ENCODE data around the gene LIMS2.

Gene LIMS2

GRCh38 chr2:127721311-127721977 lies 46.1 kb upstream of the LIMS2 start:
- no peak for TF ChIP-seq EZH2phosphoT487 (conservative IDR thresholded peaks at IDR 0.05; ENCODE audit: low read length)
- no peak for TF ChIP-seq CTCF (IDR thresholded peaks at IDR 0.05; ENCODE audit: insufficient read depth, low read length, poor library complexity, severe bottlenecking)
- H3K36me3 ChIP-seq (ENCODE audit: low read length): peaks cover 32% of the 10 kb centered on the region

DNA sequence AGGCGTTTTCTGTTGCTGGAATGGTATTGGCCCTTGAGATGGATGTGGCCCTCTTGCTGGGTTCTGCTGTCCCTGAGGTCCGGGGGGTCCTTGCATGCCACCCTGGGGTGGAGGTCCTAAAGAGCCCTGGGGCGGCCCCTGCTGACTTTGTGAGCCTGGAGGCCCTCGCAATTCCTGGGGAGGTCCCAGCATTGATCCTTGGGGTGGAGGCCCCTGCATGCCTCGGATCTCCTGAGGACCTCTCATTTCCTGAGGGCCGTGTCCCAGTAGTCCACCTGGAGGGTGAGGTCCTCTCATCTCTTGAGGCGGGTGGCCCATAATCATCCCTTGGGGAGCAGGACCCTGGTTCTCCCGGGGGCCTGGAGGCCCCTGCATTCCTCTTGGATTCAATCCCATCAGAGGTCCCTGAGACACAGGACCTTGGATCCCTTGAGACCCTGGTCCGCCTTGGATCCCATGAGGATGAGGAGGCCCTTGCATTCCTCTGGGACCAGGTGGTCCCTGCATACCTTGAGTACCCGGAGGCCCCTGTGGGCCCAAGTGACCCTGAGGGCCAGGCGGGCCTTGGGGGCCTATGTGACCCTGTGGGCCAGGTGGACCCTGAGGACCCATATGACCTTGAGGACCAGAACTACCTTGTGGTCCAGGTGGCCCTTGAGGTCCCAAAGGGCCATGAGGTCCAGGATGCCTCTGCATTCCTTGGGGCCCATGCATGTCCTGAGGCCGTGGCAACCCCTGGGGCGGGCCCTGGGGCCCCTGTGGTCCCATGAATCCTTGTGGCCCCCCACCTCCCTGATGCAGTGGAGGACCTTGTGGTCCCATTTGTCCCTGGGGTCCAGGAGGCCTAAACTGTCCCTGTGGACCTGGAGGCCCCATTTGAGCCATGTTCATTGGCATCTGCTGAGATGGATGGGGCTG lies 44.2 kb upstream of the LIMS2 start:
- no peak overlapping the region for H3K9ac ChIP-seq (ENCODE audit: low read length)
- H3K36me3 ChIP-seq (ENCODE audit: low read length): peaks cover 32% of the 10 kb centered on the region
- no peak overlapping the region for H3K4me3 ChIP-seq (ENCODE audit: insufficient read depth, low read length, poor library complexity, severe bottlenecking)
- H4K20me1 ChIP-seq (ENCODE audit: low read depth, low read length): no peaks in the 10 kb centered on the region
- H3K27ac ChIP-seq (ENCODE audit: low read depth, low read length): no peak overlapping the region
- H3K4me2 ChIP-seq (ENCODE audit: low read depth, low read length, poor library complexity, severe bottlenecking): no peak overlapping the region
- no peaks in the 10 kb centered on the region for H3F3A ChIP-seq (ENCODE audit: insufficient read depth)
- no peaks in the 10 kb centered on the region for H3K9me3 ChIP-seq (ENCODE audit: insufficient read depth, low read length)
- TF ChIP-seq CTCF (IDR thresholded peaks at IDR 0.05; ENCODE audit: insufficient read depth, low read length, poor library complexity, severe bottlenecking) (no peak), EZH2phosphoT487 (conservative IDR thresholded peaks at IDR 0.05; ENCODE audit: low read length) (no peak)
- no peaks in the 10 kb centered on the region for H3K79me2 ChIP-seq (ENCODE audit: insufficient read depth, low read length)
- no peaks in the 10 kb centered on the region for H3K27me3 ChIP-seq (ENCODE audit: low read length)
- H2AFZ ChIP-seq (ENCODE audit: low read depth, low read length, severe bottlenecking): no peak overlapping the region
- no peaks in the 10 kb centered on the region for H3K9me2 ChIP-seq (replicated peaks; ENCODE audit: insufficient read depth, low read length)

More at GRCh38 chr2:127721311-127721977, 46.1 kb upstream of the LIMS2 start:
- no peak overlapping the region for H2AFZ ChIP-seq (ENCODE audit: low read depth, low read length, severe bottlenecking)
- no peaks in the 10 kb centered on the region for H3K79me2 ChIP-seq (ENCODE audit: insufficient read depth, low read length)
- H3K4me3 ChIP-seq (ENCODE audit: insufficient read depth, low read length, poor library complexity, severe bottlenecking): no peak overlapping the region
- no peak overlapping the region for H3K27ac ChIP-seq (ENCODE audit: low read depth, low read length)
- no peaks in the 10 kb centered on the region for H3F3A ChIP-seq (ENCODE audit: insufficient read depth)
- H4K20me1 ChIP-seq (ENCODE audit: low read depth, low read length): no peaks in the 10 kb centered on the region
- H3K9me2 ChIP-seq (replicated peaks; ENCODE audit: insufficient read depth, low read length): no peaks in the 10 kb centered on the region
- H3K4me2 ChIP-seq (ENCODE audit: low read depth, low read length, poor library complexity, severe bottlenecking): no peak overlapping the region
- H3K9me3 ChIP-seq (ENCODE audit: insufficient read depth, low read length): no peaks in the 10 kb centered on the region
- H3K27me3 ChIP-seq (ENCODE audit: low read length): no peaks in the 10 kb centered on the region
- no peak overlapping the region for H3K9ac ChIP-seq (ENCODE audit: low read length)

DNA sequence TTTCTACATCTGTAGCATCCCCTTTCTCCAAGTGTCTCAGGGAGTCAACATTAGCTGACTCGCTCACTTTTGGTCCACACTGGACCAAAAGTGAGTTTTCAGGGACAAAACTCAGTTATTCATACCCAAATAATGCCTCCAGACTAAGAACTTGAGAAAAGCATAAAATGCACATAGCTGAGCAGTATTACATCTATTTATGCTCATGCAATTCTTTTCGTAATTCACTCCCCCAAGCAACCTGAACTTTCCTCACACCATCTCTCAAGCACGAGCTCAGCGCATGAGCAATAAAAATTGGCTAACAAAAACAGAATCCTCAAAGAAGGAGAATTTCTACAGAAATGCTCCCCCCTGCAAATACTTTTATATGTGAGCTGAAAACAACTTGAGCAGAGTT lies 42.9 kb upstream of the LIMS2 start:
- Histone ChIP-seq H4K20me1 (ENCODE audit: low read depth, low read length) (no peaks in the 10 kb centered on the region), H3K79me2 (ENCODE audit: insufficient read depth, low read length) (no peaks in the 10 kb centered on the region), H3K9me2 (replicated peaks; ENCODE audit: insufficient read depth, low read length) (no peaks in the 10 kb centered on the region), H3K4me2 (ENCODE audit: low read depth, low read length, poor library complexity, severe bottlenecking) (no peak overlapping the region), H3F3A (ENCODE audit: insufficient read depth) (no peaks in the 10 kb centered on the region), H3K4me3 (ENCODE audit: insufficient read depth, low read length, poor library complexity, severe bottlenecking) (no peak overlapping the region), H3K27ac (ENCODE audit: low read depth, low read length) (no peak overlapping the region), H2AFZ (ENCODE audit: low read depth, low read length, severe bottlenecking) (no peak overlapping the region), H3K9me3 (ENCODE audit: insufficient read depth, low read length) (no peaks in the 10 kb centered on the region), H3K27me3 (ENCODE audit: low read length) (no peaks in the 10 kb centered on the region), H3K9ac (ENCODE audit: low read length) (no peak overlapping the region), H3K36me3 (ENCODE audit: low read length) (peaks cover 24% of the 10 kb centered on the region; the same call in 1 of the 2 replicates)
- TF ChIP-seq EZH2phosphoT487 (conservative IDR thresholded peaks at IDR 0.05; ENCODE audit: low read length): no peak
- TF ChIP-seq CTCF (IDR thresholded peaks at IDR 0.05; ENCODE audit: insufficient read depth, low read length, poor library complexity, severe bottlenecking): no peak
